GM12878 (cell line): Measurements from ENCODE around the gene IFT22. TPM values are rescaled to one million over a fixed set of nuclear protein-coding genes. Genes with fewer than 3 reads are reported as not detected.

ENCODE experiments used
- ATAC-seq: fragments of 200-7000 bp; cut with Tn5 transposase; 3 replicates; pipeline ENCODE4 v1.9.1; 2020; ENCODE audit warnings: mild to moderate bottlenecking, moderate library complexity
- BruUV-seq: library from RNA; stranded (reverse); fragments of 400-500 nt; replicated peaks from 2 replicates; lab custom pipeline; 2021; lab: Mats Ljungman, UMichigan
- CTCF ChIA-PET: fragments of 300-600 bp; sonication (Branson Sonifier 250); formaldehyde crosslinking; extraction: SDS; loops from one replicate; lab custom pipeline; 2021; ENCODE audit warnings: inconsistent platforms; lab: Yijun Ruan, JAX
- POLR2A ChIA-PET: fragments of 350-600 bp; formaldehyde crosslinking; extraction: SDS; loops from one replicate; lab custom pipeline; 2021; ENCODE audit warnings: inconsistent platforms; lab: Charles Lee
- RAD21 ChIA-PET: fragments of 300-600 bp; sonication (Branson Sonifier 250); formaldehyde crosslinking; loops from one replicate; lab custom pipeline; 2023; ENCODE audit warnings: antibody characterized with exemption; ENCODE audit not compliant: unreplicated experiment; lab: Charles Lee
- SMC1A ChIA-PET: fragments of 300-600 bp; sonication (Branson Sonifier 250); formaldehyde crosslinking; loops from one replicate; lab custom pipeline; 2023; ENCODE audit not compliant: unreplicated experiment, uncharacterized antibody; lab: Charles Lee
- DNase-seq: peaks from one replicate; pipeline ENCODE4 v3.0.0-alpha.2; 2011; ENCODE audit warnings: low read depth, low spot score
- FAIRE-seq: peaks from 3 replicates; lab custom pipeline; 2011; peaks lifted over from hg19 to GRCh38; lab: Jason Lieb, UNC
- H2AFZ ChIP-seq: 2 replicates; pipeline ENCODE4 v1.6.0; 2011; ENCODE audit warnings: low read depth, low read length, control low read depth; ENCODE audit not compliant: control insufficient read depth
- H3K27ac ChIP-seq: 2 replicates; pipeline ENCODE4 v1.5.1; 2011; ENCODE audit warnings: control low read depth; ENCODE audit not compliant: control insufficient read depth, insufficient read depth
- H3K27me3 ChIP-seq, 2 experiments: replicated peaks in 1 of 2; 2 replicates each; pipeline versions ENCODE4 v1.6.0 to v1.6.1; 2011; ENCODE audit warnings: low read length in 1 of 2; ENCODE audit not compliant: control insufficient read depth in 2 of 2, insufficient read depth in 2 of 2
- H3K36me3 ChIP-seq, 2 experiments: 2 replicates each; pipeline ENCODE4 v1.5.1; 2011; ENCODE audit warnings: low read length in 1 of 2; ENCODE audit not compliant: control insufficient read depth in 2 of 2, insufficient read depth in 2 of 2
- H3K4me1 ChIP-seq: 2 replicates; pipeline ENCODE4 v1.6.1; 2011; ENCODE audit warnings: mild to moderate bottlenecking, low read length, moderate library complexity, mixed read lengths; ENCODE audit not compliant: control insufficient read depth, insufficient read depth
- H3K4me2 ChIP-seq: 2 replicates; pipeline ENCODE4 v1.6.0; 2011; ENCODE audit warnings: control low read depth; ENCODE audit not compliant: control insufficient read depth, insufficient read depth
- H3K4me3 ChIP-seq: fragments of 200-600 bp; sonication (generic); 2 replicates; pipeline ENCODE4 v1.5.1; 2016
- H3K79me2 ChIP-seq: 2 replicates; pipeline ENCODE4 v1.6.0; 2011; ENCODE audit warnings: low read length; ENCODE audit not compliant: control insufficient read depth, insufficient read depth
- H3K9ac ChIP-seq: 2 replicates; pipeline ENCODE4 v1.8.0; 2011; ENCODE audit warnings: low read length, control low read depth, mixed read lengths; ENCODE audit not compliant: control insufficient read depth, insufficient read depth
- H3K9me3 ChIP-seq: replicated peaks from 3 replicates; pipeline ENCODE4 v1.5.1; 2011; ENCODE audit warnings: mild to moderate bottlenecking, low read length; ENCODE audit not compliant: control insufficient read depth, insufficient read depth
- H4K20me1 ChIP-seq: 2 replicates; pipeline ENCODE4 v1.6.0; 2011; ENCODE audit not compliant: control insufficient read depth, insufficient read depth
- ASH2L ChIP-seq: fragments of 300-600, 200-600 bp; sonication (generic); IDR thresholded peaks from 2 replicates; pipeline ENCODE4 v1.6.1; 2017; ENCODE audit warnings: low read depth, mild to moderate bottlenecking, borderline replicate concordance
- JUND ChIP-seq: IDR thresholded peaks from 2 replicates; pipeline ENCODE4 v1.6.1; 2012; ENCODE audit warnings: low read depth, mild to moderate bottlenecking, low read length, improper control_type of control experiment, moderate library complexity
- MEF2A ChIP-seq: IDR thresholded peaks from 2 replicates; pipeline ENCODE4 v1.6.1; 2011; ENCODE audit warnings: low read depth, mild to moderate bottlenecking, low read length, moderate library complexity; ENCODE audit not compliant: insufficient read depth
- SIX5 ChIP-seq: IDR thresholded peaks from 2 replicates; pipeline ENCODE4 v1.6.1; 2011; ENCODE audit warnings: mild to moderate bottlenecking, low read depth, low read length, moderate library complexity; ENCODE audit not compliant: severe bottlenecking
- SREBF2 ChIP-seq: IDR thresholded peaks from 2 replicates; pipeline ENCODE4 v1.6.1; 2012; ENCODE audit warnings: mild to moderate bottlenecking, low read length
- TBL1XR1 ChIP-seq: IDR thresholded peaks from 2 replicates; pipeline ENCODE4 v1.6.1; 2012; ENCODE audit warnings: low read depth, low read length, improper control_type of control experiment
- TCF7 ChIP-seq: IDR thresholded peaks from 2 replicates; pipeline ENCODE4 v1.6.1; 2014; ENCODE audit warnings: antibody characterized with exemption, borderline replicate concordance
- ZNF207 ChIP-seq: fragments of 450-650 bp; IDR thresholded peaks from 2 replicates; pipeline ENCODE4 v1.6.1; 2014; ENCODE audit warnings: antibody characterized with exemption, mild to moderate bottlenecking, borderline replicate concordance
- WGBS: methylation state at CpG from one replicate; pipeline ENCODE4 v1.1.6; 2016; ENCODE audit warnings: low lambda C conversion rate; ENCODE audit not compliant: insufficient replicate concordance, insufficient coverage; ENCODE audit errors: missing lambda C conversion rate; 5-methylcytosine and 5-hydroxymethylcytosine counted together
- in situ Hi-C: fragments of 300-500 bp; cut with MboI; formaldehyde crosslinking; loops from 9 replicates; pipeline ENCODE4 v1.14.3; 2018; ENCODE audit warnings: mixed read lengths
- intact Hi-C: fragments of 100-400 bp; cut with micrococcal nuclease; formaldehyde crosslinking; loops from one replicate; pipeline ENCODE4 v1.14.2; 2022; ENCODE audit not compliant: unreplicated experiment
- polyA plus RNA-seq, 11 experiments: library from polyadenylated mRNA; depleted of rRNA in 4 of 11; unstranded in 6 of 11; stranded (reverse) in 5 of 11; fragments of >200 nt; fragmentation: Nextera tagmentation in 4 of 11; fragmentation: Illumina TruSeq in 1 of 11; extraction: Ambion mirVana in 4 of 11; extraction: Trizol in 1 of 11; gene quantifications; 1 replicate in 1 of 11; 2 replicates in 10 of 11; pipeline versions ENCODE4 v1.2.1 to v1.2.3, GENCODE V29; 2011 to 2016; ENCODE audit warnings: inconsistent platforms in 2 of 11, missing spikeins in 2 of 11, low read depth in 1 of 11
- total RNA-seq, 4 experiments: library from RNA; depleted of rRNA in 3 of 4; stranded (reverse); fragments of >200 nt in 3 of 4; fragmentation: Illumina TruSeq in 1 of 4; extraction: Trizol in 1 of 4; gene quantifications; 2 replicates each; pipeline versions ENCODE4 v1.2.1 to v1.2.3, GENCODE V29; 2013 to 2021
- TF ChIP-seq, protein P1 (sequence below): IDR thresholded peaks from 2 replicates; pipeline ENCODE4 v1.6.1; 2011; ENCODE audit warnings: borderline replicate concordance, low read depth, mild to moderate bottlenecking, moderate library complexity, mixed read lengths, low read length; ENCODE audit not compliant: insufficient read depth; ENCODE audit errors: extremely low read length
- TF ChIP-seq, protein P2 (sequence below): fragments of 450-650 bp; IDR thresholded peaks from 2 replicates; pipeline ENCODE4 v1.6.1; 2016; ENCODE audit warnings: mild to moderate bottlenecking

The IFT22 gene
- total and polyA plus RNA-seq, 10 of the 15 experiments (the other 5 are each of a cell fraction or from before 2014, with no cell fraction given): 10.1 to 25.7 (median 19.0) TPM

DNA sequence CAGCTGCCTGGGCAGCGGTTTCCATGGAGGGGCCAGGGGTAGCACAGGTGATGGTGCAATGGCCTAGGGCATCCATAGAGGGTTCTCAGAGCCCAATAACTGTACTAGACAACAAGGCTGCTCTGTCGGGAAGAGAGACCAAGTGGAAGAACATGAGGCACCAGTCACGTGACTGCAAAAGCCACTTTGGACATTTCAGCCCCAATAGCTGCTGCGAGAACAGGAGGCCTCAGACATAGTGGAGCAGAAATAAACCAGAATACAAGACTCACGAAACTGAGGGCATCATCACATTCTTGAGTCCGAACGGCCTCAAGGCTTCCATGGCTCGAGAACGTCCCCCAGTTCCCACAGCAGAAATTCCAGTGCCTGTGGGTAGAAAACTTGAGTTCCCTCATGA lies 44.5 kb downstream of the IFT22 start:
- FAIRE-seq (no peak), DNase-seq (no peak), ATAC-seq (no peak)
- no peaks in the 10 kb centered on the region for H3K36me3 ChIP-seq
- intact Hi-C loops: no loop called here
- no peak overlapping the region for H2AFZ ChIP-seq
- peaks cover 0 to 3% of the 10 kb centered on the region in 2 experiments; a peak in 2 of 4 replicates for H3K27me3 ChIP-seq
- H3K4me2 ChIP-seq: no peak overlapping the region
- TF ChIP-seq, protein P1, sequence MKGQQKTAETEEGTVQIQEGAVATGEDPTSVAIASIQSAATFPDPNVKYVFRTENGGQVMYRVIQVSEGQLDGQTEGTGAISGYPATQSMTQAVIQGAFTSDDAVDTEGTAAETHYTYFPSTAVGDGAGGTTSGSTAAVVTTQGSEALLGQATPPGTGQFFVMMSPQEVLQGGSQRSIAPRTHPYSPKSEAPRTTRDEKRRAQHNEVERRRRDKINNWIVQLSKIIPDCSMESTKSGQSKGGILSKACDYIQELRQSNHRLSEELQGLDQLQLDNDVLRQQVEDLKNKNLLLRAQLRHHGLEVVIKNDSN: peak; percentile 0
- TF ChIP-seq ZNF207: no peak
- no peak for TF ChIP-seq SIX5
- H3K27ac ChIP-seq: no peak overlapping the region
- ChIA-PET SMC1A (no interaction called here), CTCF (no interaction called here), RAD21 (no interaction called here), POLR2A (no interaction called here)
- no peaks in the 10 kb centered on the region for H3K4me1 ChIP-seq
- no peaks in the 10 kb centered on the region for H4K20me1 ChIP-seq
- no TSS peak for BruUV-seq
- in situ Hi-C loops: no loop called here
- H3K79me2 ChIP-seq: no peaks in the 10 kb centered on the region
- no peak overlapping the region for H3K9ac ChIP-seq
- H3K4me3 ChIP-seq: no peak overlapping the region
- no peaks in the 10 kb centered on the region for H3K9me3 ChIP-seq
- WGBS: 18% methylated on average over 9 of the region's 9 CpGs

DNA sequence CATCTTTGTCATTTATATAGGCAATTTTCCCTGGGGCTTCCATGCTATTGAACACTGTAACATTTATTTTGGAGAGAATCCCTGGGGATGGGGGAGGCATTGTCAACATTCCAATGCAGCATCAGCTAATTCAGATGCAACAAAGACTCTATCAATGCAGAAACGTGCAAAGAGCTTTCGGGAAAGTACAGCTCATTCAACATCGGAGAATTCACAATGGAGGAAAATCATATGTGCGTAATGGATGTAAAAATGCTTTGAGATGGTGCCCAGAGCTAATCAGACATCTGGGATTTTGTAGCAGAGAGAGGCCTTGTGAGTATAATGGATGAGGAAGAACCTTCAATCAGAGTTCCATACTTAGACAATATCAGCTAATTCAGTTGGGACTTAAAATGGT lies 48.4 kb downstream of the IFT22 start:
- Histone ChIP-seq H3K4me3 (no peak overlapping the region), H3K4me1 (no peaks in the 10 kb centered on the region), H3K9me3 (no peaks in the 10 kb centered on the region), H3K36me3 (no peaks in the 10 kb centered on the region), H3K9ac (no peak overlapping the region), H4K20me1 (no peaks in the 10 kb centered on the region), H3K27me3 (peaks cover 0 to 3% of the 10 kb centered on the region in 2 experiments; a peak in 2 of 4 replicates), H3K79me2 (no peaks in the 10 kb centered on the region), H3K4me2 (no peak overlapping the region), H2AFZ (no peak overlapping the region), H3K27ac (no peak overlapping the region)
- ChIA-PET CTCF (interaction anchor here (1.0 to 1.4 kb wide), 5 partner anchors 9 to 129 kb away, joined by 3 to 8 read pairs (median 3); no protein-coding TSS in a partner anchor), RAD21 (interaction anchor here (0.7 kb wide), 1 partner anchor 129 kb away, joined by 3 read pairs; no protein-coding TSS in a partner anchor), POLR2A (no interaction called here), SMC1A (interaction anchor here (1.3 kb wide), 1 partner anchor 9 kb away, joined by 5 read pairs; no protein-coding TSS in a partner anchor)
- DNase-seq (no peak), ATAC-seq (no peak), FAIRE-seq (no peak)
- WGBS: 33% methylated on average over 4 of the region's 4 CpGs
- intact Hi-C loops: no loop called here
- TF ChIP-seq, protein P2, sequence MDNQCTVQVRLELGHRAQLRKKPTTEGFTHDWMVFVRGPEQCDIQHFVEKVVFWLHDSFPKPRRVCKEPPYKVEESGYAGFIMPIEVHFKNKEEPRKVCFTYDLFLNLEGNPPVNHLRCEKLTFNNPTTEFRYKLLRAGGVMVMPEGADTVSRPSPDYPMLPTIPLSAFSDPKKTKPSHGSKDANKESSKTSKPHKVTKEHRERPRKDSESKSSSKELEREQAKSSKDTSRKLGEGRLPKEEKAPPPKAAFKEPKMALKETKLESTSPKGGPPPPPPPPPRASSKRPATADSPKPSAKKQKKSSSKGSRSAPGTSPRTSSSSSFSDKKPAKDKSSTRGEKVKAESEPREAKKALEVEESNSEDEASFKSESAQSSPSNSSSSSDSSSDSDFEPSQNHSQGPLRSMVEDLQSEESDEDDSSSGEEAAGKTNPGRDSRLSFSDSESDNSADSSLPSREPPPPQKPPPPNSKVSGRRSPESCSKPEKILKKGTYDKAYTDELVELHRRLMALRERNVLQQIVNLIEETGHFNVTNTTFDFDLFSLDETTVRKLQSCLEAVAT: no peak
- TF ChIP-seq TBL1XR1 (no peak), TCF7 (no peak), JUND (no peak), MEF2A (no peak), SREBF2 (no peak), ASH2L (no peak)
- in situ Hi-C loops: no loop called here
- BruUV-seq: no TSS peak
